Upper lobe of left lung (tissue), 6 donors: ENCODE results near the gene STOML1. TPM values are rescaled to one million over a fixed set of nuclear protein-coding genes. Genes with fewer than 3 reads are reported as not detected.

Experiments used
- ATAC-seq, 2 donors: fragments of 200-7000 bp; cut with Tn5 transposase; one replicate each; pipeline ENCODE4 v1.9.1; 2022; ENCODE audit warnings: mild to moderate bottlenecking in 2 of 2, moderate library complexity in 2 of 2; ENCODE audit not compliant: low FRiP score in 2 of 2
- DNase-seq, 2 donors: peaks; one replicate each; pipeline ENCODE4 v3.0.0-alpha.2; 2019 to 2020
- H3K27ac ChIP-seq, 4 donors: fragments of 200-600 bp; sonication (generic); one replicate each; pipeline ENCODE4 v1.5.1; 2016 to 2019
- H3K27me3 ChIP-seq, 4 donors: fragments of 200-600 bp; sonication (generic); one replicate each; pipeline ENCODE4 v1.5.1; 2017 to 2019
- H3K36me3 ChIP-seq, 4 donors: fragments of 200-600 bp; sonication (generic); one replicate each; pipeline ENCODE4 v1.5.1; 2016 to 2019
- H3K4me1 ChIP-seq, 4 donors: fragments of 200-600 bp; sonication (generic); one replicate each; pipeline ENCODE4 v1.5.1; 2018 to 2019
- H3K4me3 ChIP-seq, 4 donors: fragments of 200-600 bp; sonication (generic); one replicate each; pipeline ENCODE4 v1.5.1; 2017 to 2019; ENCODE audit warnings: mild to moderate bottlenecking in 2 of 4, moderate library complexity in 1 of 4
- H3K9me3 ChIP-seq, 4 donors: fragments of 200-600 bp; sonication (generic); one replicate each; pipeline ENCODE4 v1.5.1; 2018 to 2019
- EP300 ChIP-seq, 4 donors: sonication (generic); formaldehyde crosslinking; IDR thresholded peaks; one replicate each; pipeline ENCODE4 v1.5.1; 2017; ENCODE audit warnings: antibody characterized with exemption in 4 of 4, control low read depth in 2 of 4
- POLR2A ChIP-seq, 4 donors: fragments of 450-650 bp; IDR thresholded peaks; one replicate each; pipeline ENCODE4 v1.5.1; 2016 to 2017; ENCODE audit warnings: antibody characterized with exemption in 4 of 4, mild to moderate bottlenecking in 2 of 4
- POLR2AphosphoS5 ChIP-seq, 2 donors: sonication (generic); formaldehyde crosslinking; IDR thresholded peaks; one replicate each; pipeline ENCODE4 v1.5.1; 2017; ENCODE audit warnings: antibody characterized with exemption in 2 of 2
- WGBS, 2 donors: methylation state at CpG; one replicate each; pipeline ENCODE4 v1.1.5; 2017 to 2018; 5-methylcytosine and 5-hydroxymethylcytosine counted together
- total RNA-seq, 6 donors: library from RNA; depleted of rRNA in 4 of 6; stranded (reverse); fragments of >200 nt in 4 of 6; gene quantifications; one replicate each; pipeline versions ENCODE4 v1.1.0 to v1.2.1, GENCODE V29; 2016 to 2021
- TF ChIP-seq, protein P1 (sequence below), 6 experiments: fragments of 450-650 bp in 4 of 6; fragments of 200-600 bp in 2 of 6; sonication (generic) in 2 of 6; IDR thresholded peaks; one replicate each; pipeline ENCODE4 v1.5.1; 2016 to 2019; ENCODE audit warnings: antibody characterized with exemption in 6 of 6
- donor health status: DM: no; HTN: no; CAD: no; lungs with moderate emphysema.
- donor health status: DM: no; HTN: yes; CAD: no; lungs with severe emphysema.

Gene STOML1
- total RNA-seq, 6 donors from 2014 or later, result 12.2 to 23.3 (median 18.3) TPM

GRCh38 chr15:73990250-73991005, 1.7 kb downstream of the STOML1 start:
- Histone ChIP-seq H3K9me3 (no peaks in the 10 kb centered on the region), H3K4me3 (peak overlapping the region in 1 of 4 donors; percentile 93), H3K36me3 (peaks cover 0 to 6% (median 2%) of the 10 kb centered on the region in 4 donors), H3K27me3 (no peaks in the 10 kb centered on the region), H3K27ac (peak overlapping the region; percentile 92 to 99 (median 96)), H3K4me1 (peaks cover 72 to 84% (median 78%) of the 10 kb centered on the region in 4 donors)
- ATAC-seq, result no peak
- no peak for DNase-seq
- no peak for TF ChIP-seq EP300 (IDR thresholded peaks at IDR 0.05)
- TF ChIP-seq, protein P1, sequence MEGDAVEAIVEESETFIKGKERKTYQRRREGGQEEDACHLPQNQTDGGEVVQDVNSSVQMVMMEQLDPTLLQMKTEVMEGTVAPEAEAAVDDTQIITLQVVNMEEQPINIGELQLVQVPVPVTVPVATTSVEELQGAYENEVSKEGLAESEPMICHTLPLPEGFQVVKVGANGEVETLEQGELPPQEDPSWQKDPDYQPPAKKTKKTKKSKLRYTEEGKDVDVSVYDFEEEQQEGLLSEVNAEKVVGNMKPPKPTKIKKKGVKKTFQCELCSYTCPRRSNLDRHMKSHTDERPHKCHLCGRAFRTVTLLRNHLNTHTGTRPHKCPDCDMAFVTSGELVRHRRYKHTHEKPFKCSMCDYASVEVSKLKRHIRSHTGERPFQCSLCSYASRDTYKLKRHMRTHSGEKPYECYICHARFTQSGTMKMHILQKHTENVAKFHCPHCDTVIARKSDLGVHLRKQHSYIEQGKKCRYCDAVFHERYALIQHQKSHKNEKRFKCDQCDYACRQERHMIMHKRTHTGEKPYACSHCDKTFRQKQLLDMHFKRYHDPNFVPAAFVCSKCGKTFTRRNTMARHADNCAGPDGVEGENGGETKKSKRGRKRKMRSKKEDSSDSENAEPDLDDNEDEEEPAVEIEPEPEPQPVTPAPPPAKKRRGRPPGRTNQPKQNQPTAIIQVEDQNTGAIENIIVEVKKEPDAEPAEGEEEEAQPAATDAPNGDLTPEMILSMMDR (IDR thresholded peaks at IDR 0.05), result no peak
- TF ChIP-seq POLR2AphosphoS5 (IDR thresholded peaks at IDR 0.05), result no peak
- TF ChIP-seq POLR2A (IDR thresholded peaks at IDR 0.05), result no peak
- WGBS, 2 donors, result 71 to 78% methylated on average over 9 of the region's 9 CpGs

DNA sequence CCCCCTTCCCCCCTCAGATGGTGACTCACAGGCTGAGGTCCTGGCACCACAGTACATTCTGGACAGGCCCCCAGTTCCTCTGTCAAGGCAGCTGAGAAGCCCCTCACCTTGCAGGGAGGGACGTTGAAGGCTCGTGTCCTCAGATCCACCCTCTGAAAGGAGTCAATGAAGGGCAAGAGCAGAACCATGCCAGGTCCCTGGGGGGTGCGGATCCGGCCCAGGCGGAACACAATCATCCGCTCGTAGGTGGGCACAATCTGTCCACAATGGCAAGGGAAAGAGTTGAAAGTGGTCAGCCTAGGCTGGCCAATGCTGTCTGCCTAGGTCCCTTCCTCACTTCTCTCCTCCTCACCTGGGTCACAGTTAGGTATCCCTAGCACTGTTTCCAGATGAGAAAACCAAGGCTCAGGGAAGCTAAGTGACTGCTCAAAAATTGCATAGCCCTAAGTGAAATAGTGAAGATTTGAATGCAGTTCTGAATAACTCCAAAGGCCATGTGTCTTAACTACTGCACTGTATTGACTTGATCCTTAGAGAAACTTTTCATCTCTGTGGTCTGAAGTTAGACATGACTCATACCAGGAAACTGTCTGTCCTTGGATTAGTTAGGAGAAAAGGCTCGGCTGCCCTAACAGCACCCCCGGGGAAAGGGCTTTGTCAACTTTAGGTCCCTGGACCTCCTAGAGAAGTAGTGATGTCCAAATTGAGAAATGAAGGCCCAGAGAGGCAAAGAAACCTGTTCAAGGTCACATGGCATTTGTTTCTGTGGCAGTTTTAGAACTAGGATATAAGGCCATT, 2.9 kb downstream of the STOML1 start:
- ATAC-seq, result peak in 1 of 2 donors; percentile 43
- H3K4me1 ChIP-seq, result peaks cover 79 to 95% (median 90%) of the 10 kb centered on the region in 4 donors
- WGBS, 2 donors, result 65 to 77% methylated on average over 8 to 9 of the region's 9 CpGs

GRCh38 chr15:73988445-73988969, 3.6 kb downstream of the STOML1 start:
- peak in 1 of 2 donors; percentile 49 for DNase-seq
- Histone ChIP-seq H3K36me3 (peaks cover 0 to 17% (median 3%) of the 10 kb centered on the region in 4 donors), H3K27ac (peak overlapping the region; percentile 92 to 99 (median 96)), H3K27me3 (no peaks in the 10 kb centered on the region), H3K4me1 (peaks cover 79 to 95% (median 90%) of the 10 kb centered on the region in 4 donors), H3K4me3 (no peak overlapping the region), H3K9me3 (no peaks in the 10 kb centered on the region)
- no peak for ATAC-seq
- no peak for TF ChIP-seq POLR2A (IDR thresholded peaks at IDR 0.05)
- TF ChIP-seq POLR2AphosphoS5 (IDR thresholded peaks at IDR 0.05), result no peak
- TF ChIP-seq, protein P1 (IDR thresholded peaks at IDR 0.05), result no peak
- no peak for TF ChIP-seq EP300 (IDR thresholded peaks at IDR 0.05)
- WGBS, 2 donors, result 94 to 97% methylated on average over 7 to 13 of the region's 13 CpGs

More for the DNA sequence above, 2.9 kb downstream of the STOML1 start:
- Histone ChIP-seq H3K27ac (peak overlapping the region; percentile 92 to 99 (median 96)), H3K9me3 (no peaks in the 10 kb centered on the region), H3K4me3 (no peak overlapping the region), H3K27me3 (no peaks in the 10 kb centered on the region), H3K36me3 (peaks cover 0 to 14% (median 3%) of the 10 kb centered on the region in 4 donors)
- TF ChIP-seq EP300 (IDR thresholded peaks at IDR 0.05), result no peak
- peak in 1 of 2 donors; percentile 57 for TF ChIP-seq POLR2AphosphoS5 (IDR thresholded peaks at IDR 0.05)
- no peak for TF ChIP-seq POLR2A (IDR thresholded peaks at IDR 0.05)
- TF ChIP-seq, protein P1 (IDR thresholded peaks at IDR 0.05), result no peak
- no peak for DNase-seq

DNA sequence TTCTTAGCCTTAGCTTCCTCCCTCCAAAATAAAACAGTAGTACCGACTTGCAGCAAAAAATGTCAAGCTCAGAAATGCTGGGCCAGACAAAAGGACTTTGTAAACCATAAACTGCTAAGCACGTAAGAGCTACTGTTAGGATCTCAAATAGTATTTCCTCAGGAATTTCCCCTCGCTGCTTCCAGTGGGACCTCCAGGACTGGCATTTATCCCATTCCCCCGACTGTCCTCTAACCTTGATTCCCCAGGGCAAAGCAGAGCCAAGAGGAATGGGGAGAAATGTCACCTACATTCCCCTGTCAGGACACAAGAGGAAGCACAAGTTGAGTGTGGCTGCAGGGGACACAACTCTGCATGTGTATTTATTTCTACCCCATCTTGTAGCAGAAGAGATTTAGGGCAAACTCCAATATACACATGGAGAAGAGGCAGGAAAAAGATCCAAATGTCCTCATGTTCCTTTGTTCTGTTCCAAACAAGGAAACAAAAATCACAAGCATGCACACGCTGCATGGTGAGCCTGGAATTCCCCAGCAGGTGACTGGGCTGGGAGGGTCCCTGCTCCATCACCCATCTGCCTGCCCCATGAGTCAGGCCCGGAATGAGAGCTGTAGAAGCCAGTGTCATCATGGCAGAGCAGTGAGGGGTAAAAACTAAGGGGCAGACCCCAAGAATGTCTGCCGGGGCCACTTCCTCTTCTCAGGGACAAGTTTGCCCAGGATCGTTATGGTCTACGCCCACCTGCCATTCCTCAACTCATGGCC, 4.2 kb downstream of the STOML1 start:
- no peaks in the 10 kb centered on the region for H3K27me3 ChIP-seq
- ATAC-seq (no peak), DNase-seq (no peak)
- H3K27ac ChIP-seq, result peak overlapping the region; percentile 92 to 99 (median 96)
- no peak overlapping the region for H3K4me3 ChIP-seq
- H3K36me3 ChIP-seq, result peaks cover 0 to 17% (median 3%) of the 10 kb centered on the region in 4 donors
- TF ChIP-seq POLR2AphosphoS5 (IDR thresholded peaks at IDR 0.05) (peak in 1 of 2 donors; percentile 36), POLR2A (IDR thresholded peaks at IDR 0.05) (no peak)
- peaks cover 79 to 95% (median 92%) of the 10 kb centered on the region in 4 donors for H3K4me1 ChIP-seq
- WGBS, 2 donors, result 51 to 62% methylated on average over 7 to 9 of the region's 9 CpGs
- no peaks in the 10 kb centered on the region for H3K9me3 ChIP-seq
